Immature natural killer cell (primary cell): ENCODE data around the gene FBXO21. TPM values are rescaled to one million over a fixed set of nuclear protein-coding genes. Genes with fewer than 3 reads are reported as not detected.
A peak's percentile ranks its signal among the peaks of the same experiment; 100 is the strongest.

ENCODE experiments used
- DNase-seq, 3 donors: peaks; one replicate each; pipeline ENCODE4 v3.0.0; 2022; ENCODE audit warnings: mixed read lengths in 1 of 3
- H3K27ac Mint-ChIP-seq, 6 donors: one replicate each; pipeline ENCODE4 v1.8.0; 2020; ENCODE audit warnings: mixed read lengths in 6 of 6, mild to moderate bottlenecking in 5 of 6, inconsistent platforms in 4 of 6, moderate library complexity in 3 of 6
- H3K27me3 Mint-ChIP-seq, 3 donors: one replicate each; pipeline ENCODE4 v1.8.0; 2020 to 2021; ENCODE audit warnings: low read depth in 3 of 3, mild to moderate bottlenecking in 3 of 3, mixed read lengths in 3 of 3, moderate library complexity in 3 of 3, inconsistent platforms in 1 of 3
- H3K36me3 Mint-ChIP-seq, 3 donors: one replicate each; pipeline ENCODE4 v1.8.0; 2020; ENCODE audit warnings: mixed read lengths in 3 of 3, inconsistent platforms in 2 of 3, mild to moderate bottlenecking in 2 of 3
- H3K4me1 Mint-ChIP-seq, 2 donors: one replicate each; pipeline ENCODE4 v1.8.0; 2020; ENCODE audit warnings: inconsistent platforms in 2 of 2, mild to moderate bottlenecking in 2 of 2, mixed read lengths in 2 of 2, moderate library complexity in 1 of 2
- H3K4me3 Mint-ChIP-seq, 5 donors: one replicate each; pipeline ENCODE4 v1.8.0; 2020; ENCODE audit warnings: mild to moderate bottlenecking in 5 of 5, mixed read lengths in 5 of 5, inconsistent platforms in 3 of 5, moderate library complexity in 3 of 5
- H3K9me3 Mint-ChIP-seq, 6 donors: one replicate each; pipeline ENCODE4 v1.8.0; 2020; ENCODE audit warnings: mild to moderate bottlenecking in 6 of 6, mixed read lengths in 6 of 6, inconsistent platforms in 4 of 6, moderate library complexity in 3 of 6
- polyA plus RNA-seq, 3 donors: library from polyadenylated mRNA; unstranded; fragments of 300-500 nt; fragmentation: Illumina TruSeq; gene quantifications; one replicate each; pipeline ENCODE4 v1.2.3, GENCODE V29; 2021

Gene FBXO21
- polyA plus RNA-seq, 3 donors from 2014 or later = 32.2 to 52.7 (median 49.2) TPM

DNA sequence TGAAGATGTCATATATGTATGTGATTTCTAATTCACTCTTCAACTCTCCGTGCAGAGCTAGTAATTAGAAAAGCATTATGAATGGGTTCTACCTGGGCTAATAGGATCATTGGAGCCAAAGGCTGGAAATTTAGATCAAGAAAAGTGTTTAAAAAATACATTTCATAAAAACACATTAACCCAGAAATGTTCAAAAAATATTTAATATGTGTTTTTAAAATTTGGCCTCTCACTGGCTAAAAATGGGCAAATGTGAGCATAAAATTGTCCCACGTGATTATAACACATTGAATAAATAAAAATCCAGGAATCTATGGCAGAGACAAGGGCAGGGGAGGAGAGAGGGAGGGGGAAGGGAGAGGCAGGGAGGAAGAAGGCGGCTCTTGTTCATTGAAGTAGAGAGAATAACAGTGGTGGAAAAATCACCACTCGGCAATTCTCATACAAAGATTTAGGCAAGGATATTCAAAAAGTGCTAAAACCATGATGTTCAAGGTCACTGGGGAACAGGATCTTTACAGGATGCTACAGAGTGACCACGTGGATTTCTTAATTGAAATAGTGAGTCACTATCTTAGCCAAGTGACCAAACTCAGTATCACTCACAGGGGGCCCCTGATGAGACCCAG lies 38.8 kb downstream of the FBXO21 start:
- H3K9me3 Mint-ChIP-seq = no peaks in the 10 kb centered on the region
- no peak overlapping the region for H3K4me3 Mint-ChIP-seq
- H3K27ac Mint-ChIP-seq = peak overlapping the region in 1 of 6 donors; percentile 12
- H3K4me1 Mint-ChIP-seq = peaks cover 8 to 10% of the 10 kb centered on the region in 2 donors
- peaks cover 0 to 5% (median 2%) of the 10 kb centered on the region in 3 donors for H3K27me3 Mint-ChIP-seq
- H3K36me3 Mint-ChIP-seq = peaks cover 22 to 45% (median 32%) of the 10 kb centered on the region in 3 donors
- DNase-seq = no peak

GRCh38 chr12:117149431-117149830 lies 40.8 kb downstream of the FBXO21 start:
- peak overlapping the region in 2 of 6 donors; percentile 23 to 50 for H3K27ac Mint-ChIP-seq
- peaks cover 19 to 49% (median 30%) of the 10 kb centered on the region in 3 donors for H3K36me3 Mint-ChIP-seq
- H3K27me3 Mint-ChIP-seq = peaks cover under 1 to 5% (median 2%) of the 10 kb centered on the region in 3 donors
- H3K4me3 Mint-ChIP-seq = no peak overlapping the region
- H3K9me3 Mint-ChIP-seq = no peaks in the 10 kb centered on the region
- no peak for DNase-seq
- H3K4me1 Mint-ChIP-seq = peaks cover 8 to 10% of the 10 kb centered on the region in 2 donors

DNA sequence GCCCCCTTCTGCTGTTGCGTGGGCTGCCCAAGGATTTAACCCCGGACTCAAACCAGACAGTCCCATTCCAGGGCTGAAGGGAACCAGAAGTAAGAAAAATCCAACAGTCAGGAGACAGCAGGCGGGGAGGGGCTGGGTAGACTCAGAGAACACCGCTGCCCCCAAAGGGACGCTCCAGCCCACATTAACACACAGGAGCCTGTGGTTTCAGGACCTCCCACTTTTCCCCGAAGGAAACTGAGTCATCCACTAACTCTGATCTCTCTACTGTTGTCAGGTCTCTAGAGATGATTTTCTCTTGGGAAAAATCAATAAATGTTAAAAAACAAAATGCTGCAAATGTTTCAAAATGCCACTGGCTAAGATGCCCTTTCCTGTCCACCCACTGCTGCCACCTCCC lies 41.6 kb downstream of the FBXO21 start:
- Mint-ChIP-seq H3K36me3 (peaks cover 19 to 51% (median 28%) of the 10 kb centered on the region in 3 donors), H3K27me3 (peaks cover 2 to 5% (median 2%) of the 10 kb centered on the region in 3 donors), H3K4me1 (peaks cover 8 to 10% of the 10 kb centered on the region in 2 donors), H3K9me3 (no peaks in the 10 kb centered on the region), H3K27ac (no peak overlapping the region), H3K4me3 (no peak overlapping the region)
- DNase-seq = no peak

DNA sequence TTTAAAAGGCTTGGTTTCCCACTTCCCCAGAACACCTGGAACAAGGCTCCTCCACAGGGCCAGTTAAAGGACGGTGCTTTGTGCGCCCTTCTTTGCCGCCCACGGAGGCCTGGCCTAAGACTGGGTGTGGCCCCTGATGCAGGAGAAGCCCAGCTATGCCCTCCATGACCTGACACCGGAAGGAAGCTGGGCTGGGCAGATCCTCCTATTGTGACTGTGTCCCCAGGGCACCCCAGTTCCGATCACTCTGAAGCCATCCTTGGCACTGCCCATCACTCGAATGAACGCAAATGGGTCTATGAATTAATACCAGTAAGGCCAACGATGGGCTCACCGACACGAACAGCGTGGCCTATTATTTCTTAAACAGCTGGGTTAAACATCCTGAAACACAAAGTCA lies 42.6 kb downstream of the FBXO21 start:
- Mint-ChIP-seq H3K36me3 (peaks cover 12 to 47% (median 22%) of the 10 kb centered on the region in 3 donors), H3K27ac (peak overlapping the region in 3 of 6 donors; percentile 44 to 49 (median 47)), H3K9me3 (no peaks in the 10 kb centered on the region)

GRCh38 chr12:117145597-117146154 lies 44.6 kb downstream of the FBXO21 start:
- peaks cover 4 to 7% of the 10 kb centered on the region in 2 donors for H3K4me1 Mint-ChIP-seq
- peaks cover under 1 to 2% (median 1%) of the 10 kb centered on the region in 3 donors for H3K27me3 Mint-ChIP-seq
- no peak overlapping the region for H3K4me3 Mint-ChIP-seq
- no peak overlapping the region for H3K27ac Mint-ChIP-seq
- no peak for DNase-seq
- peaks cover 14 to 41% (median 24%) of the 10 kb centered on the region in 3 donors for H3K36me3 Mint-ChIP-seq
- H3K9me3 Mint-ChIP-seq = no peaks in the 10 kb centered on the region

More for the DNA sequence above, 42.6 kb downstream of the FBXO21 start:
- Mint-ChIP-seq H3K4me1 (peaks cover 8 to 10% of the 10 kb centered on the region in 2 donors), H3K27me3 (peaks cover 2 to 5% (median 2%) of the 10 kb centered on the region in 3 donors), H3K4me3 (no peak overlapping the region)
- no peak for DNase-seq

DNA sequence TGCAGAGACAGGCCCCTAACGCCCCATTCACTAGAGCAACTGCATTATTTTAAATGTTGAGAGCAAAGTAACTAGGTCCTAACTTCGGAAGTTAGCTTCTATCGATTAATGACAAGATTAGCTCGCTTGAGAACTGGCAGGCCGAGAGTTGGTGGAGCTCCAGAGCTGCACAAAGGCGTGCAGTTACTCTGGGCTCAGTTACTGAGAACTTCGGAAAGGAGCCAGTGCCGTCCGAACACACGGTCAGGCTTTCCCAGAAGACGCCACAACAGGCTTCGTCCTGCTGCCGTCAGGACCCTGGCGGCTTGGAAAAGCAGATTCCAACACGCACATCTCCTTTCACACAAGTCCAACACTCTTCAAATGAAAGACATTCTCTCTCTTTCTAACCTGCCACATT lies 45.7 kb downstream of the FBXO21 start:
- peaks cover 14 to 31% (median 17%) of the 10 kb centered on the region in 3 donors for H3K36me3 Mint-ChIP-seq
- H3K27ac Mint-ChIP-seq = no peak overlapping the region

DNA sequence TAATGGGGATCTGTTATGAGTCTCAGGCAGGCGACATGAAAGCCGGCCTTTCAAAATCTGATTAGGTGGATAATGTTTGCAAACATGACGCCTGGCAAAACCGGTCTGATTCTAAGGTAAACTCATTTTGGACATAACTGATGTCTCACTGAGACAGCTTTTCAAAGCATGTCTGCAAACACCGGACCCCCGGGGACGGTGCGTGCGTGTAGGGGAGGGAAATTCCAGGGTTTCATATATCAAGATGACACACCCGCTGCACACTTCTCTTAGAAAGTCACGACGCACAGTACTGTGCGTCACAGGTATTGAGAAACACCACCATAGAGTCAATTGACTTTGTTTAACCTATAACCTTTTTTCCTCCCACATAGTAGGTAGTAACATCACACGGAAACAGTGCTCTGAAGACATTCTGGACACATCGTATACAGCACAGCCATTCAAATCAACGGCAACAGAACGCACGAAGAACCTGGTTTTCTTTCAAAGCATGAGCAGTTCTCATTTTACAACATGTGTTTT lies 47.2 kb downstream of the FBXO21 start:
- DNase-seq = no peak
- H3K27me3 Mint-ChIP-seq = peaks cover 0 to 2% (median 0%) of the 10 kb centered on the region in 3 donors
- H3K4me1 Mint-ChIP-seq = peaks cover 0 to 3% of the 10 kb centered on the region in 2 donors
- no peak overlapping the region for H3K4me3 Mint-ChIP-seq
- no peak overlapping the region for H3K27ac Mint-ChIP-seq
- H3K36me3 Mint-ChIP-seq = peaks cover 13 to 25% (median 16%) of the 10 kb centered on the region in 3 donors
- no peaks in the 10 kb centered on the region for H3K9me3 Mint-ChIP-seq

More for the DNA sequence above, 45.7 kb downstream of the FBXO21 start:
- Mint-ChIP-seq H3K4me3 (no peak overlapping the region), H3K9me3 (no peaks in the 10 kb centered on the region), H3K4me1 (peaks cover 0 to 3% of the 10 kb centered on the region in 2 donors), H3K27me3 (peaks cover 0 to 2% (median 0%) of the 10 kb centered on the region in 3 donors)
- DNase-seq = no peak

DNA sequence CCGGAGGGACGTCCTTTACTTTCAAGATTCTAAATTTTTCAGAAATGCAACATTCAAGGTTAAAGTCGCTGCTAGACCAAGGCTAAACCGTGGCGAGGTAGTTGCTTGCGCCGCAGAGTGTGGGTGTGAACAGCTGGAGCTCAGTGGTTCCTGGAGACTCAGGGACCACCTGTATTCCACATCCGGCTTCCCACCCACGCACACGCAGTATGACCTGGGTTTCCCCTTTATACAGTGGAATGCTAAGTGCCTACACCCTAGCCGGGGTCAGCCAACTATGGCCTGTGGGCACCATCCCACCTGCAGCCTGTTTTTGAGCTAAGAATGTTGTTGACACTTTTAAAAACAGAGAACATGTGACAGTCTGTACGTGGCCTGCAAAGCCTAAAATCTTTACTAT lies 48.2 kb downstream of the FBXO21 start:
- H3K27ac Mint-ChIP-seq = no peak overlapping the region
- H3K27me3 Mint-ChIP-seq = peaks cover 0 to 2% (median 0%) of the 10 kb centered on the region in 3 donors
- H3K4me3 Mint-ChIP-seq = no peak overlapping the region
- H3K9me3 Mint-ChIP-seq = no peaks in the 10 kb centered on the region
- peaks cover 0 to 3% of the 10 kb centered on the region in 2 donors for H3K4me1 Mint-ChIP-seq
- H3K36me3 Mint-ChIP-seq = peaks cover 10 to 22% (median 13%) of the 10 kb centered on the region in 3 donors
- no peak for DNase-seq

DNA sequence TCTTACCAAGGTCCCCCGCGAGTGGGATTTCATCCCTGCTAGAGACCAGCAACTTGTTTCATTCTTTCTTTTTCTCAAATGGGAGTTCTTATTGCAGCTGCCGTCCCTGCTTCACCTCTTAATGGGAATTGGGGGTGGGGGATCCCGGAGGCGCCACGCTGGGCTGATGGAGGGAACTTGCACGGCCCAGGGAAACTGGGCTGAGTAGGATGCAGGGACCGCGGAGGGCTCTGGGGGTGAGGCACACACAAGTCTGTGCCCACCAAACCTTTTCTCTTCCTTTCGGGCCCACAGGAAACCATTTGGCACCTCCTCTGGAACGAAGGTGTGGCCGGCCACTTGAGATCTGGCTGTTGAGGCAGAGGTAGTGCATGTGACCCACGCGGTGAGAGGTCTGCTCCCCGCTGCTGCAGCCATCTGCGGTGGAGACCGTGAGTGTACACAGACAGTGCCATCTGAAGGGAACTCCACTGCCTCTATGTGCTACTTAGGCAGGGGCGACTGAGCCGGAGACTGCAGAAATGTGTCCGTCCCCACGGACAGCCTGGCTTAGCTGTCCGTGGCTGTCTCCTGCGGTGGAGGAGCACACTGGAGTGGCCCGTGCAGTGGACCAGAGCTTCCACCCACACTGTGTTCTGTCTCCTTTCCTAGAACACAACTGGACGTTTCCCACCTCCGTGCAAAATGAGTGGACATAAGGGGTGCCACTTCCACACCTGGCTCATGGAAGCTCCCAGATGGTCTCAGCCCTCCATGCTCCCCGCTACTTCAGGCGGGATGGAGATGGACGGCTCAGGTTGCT lies 49.0 kb downstream of the FBXO21 start:
- H3K36me3 Mint-ChIP-seq = peaks cover 10 to 22% (median 13%) of the 10 kb centered on the region in 3 donors
- no peaks in the 10 kb centered on the region for H3K9me3 Mint-ChIP-seq
- H3K4me1 Mint-ChIP-seq = peaks cover 0 to 3% of the 10 kb centered on the region in 2 donors
- no peak overlapping the region for H3K27ac Mint-ChIP-seq
- H3K27me3 Mint-ChIP-seq = peaks cover 0 to 2% (median 0%) of the 10 kb centered on the region in 3 donors
- H3K4me3 Mint-ChIP-seq = no peak overlapping the region
- no peak for DNase-seq

DNA sequence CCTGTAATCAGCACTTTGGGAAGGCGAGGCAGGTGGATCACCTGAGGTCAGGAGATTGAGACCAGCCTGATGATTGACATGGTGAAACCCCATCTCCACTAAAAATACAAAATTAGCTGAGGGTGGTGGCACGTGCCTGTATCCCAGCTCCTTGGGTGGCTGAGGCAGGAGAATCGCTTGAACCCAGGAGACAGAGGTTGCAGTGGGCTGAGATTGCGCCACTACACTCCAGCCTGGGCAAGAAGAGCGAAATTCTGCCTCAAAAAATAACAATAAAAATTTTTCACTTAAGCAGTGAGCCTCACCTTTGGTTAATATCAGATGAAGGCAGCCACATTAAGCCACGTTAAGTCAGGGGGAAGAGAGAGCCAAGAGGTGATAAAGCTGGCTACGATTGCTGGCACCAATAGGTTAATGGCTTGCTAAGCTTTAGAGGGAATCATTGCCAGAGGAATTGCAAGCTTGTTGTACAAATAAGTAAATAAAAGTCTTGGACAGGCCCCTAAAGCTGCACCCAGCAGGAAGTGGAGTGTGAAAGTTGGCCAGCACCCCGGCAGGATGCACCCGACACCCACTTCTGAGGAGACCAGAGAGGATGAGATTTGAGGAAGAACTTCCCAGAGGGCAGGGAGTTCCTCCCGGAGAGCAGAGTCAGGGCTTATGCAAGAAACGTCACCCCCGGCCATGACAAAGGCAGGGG lies 49.7 kb downstream of the FBXO21 start:
- peaks cover 0 to 3% (median 0%) of the 10 kb centered on the region in 3 donors for H3K27me3 Mint-ChIP-seq
- H3K4me1 Mint-ChIP-seq = peaks cover 0 to 3% of the 10 kb centered on the region in 2 donors
- H3K36me3 Mint-ChIP-seq = peaks cover 7 to 16% (median 10%) of the 10 kb centered on the region in 3 donors
- no peak overlapping the region for H3K27ac Mint-ChIP-seq
- H3K4me3 Mint-ChIP-seq = no peak overlapping the region
- no peaks in the 10 kb centered on the region for H3K9me3 Mint-ChIP-seq
- no peak for DNase-seq

- Mint-ChIP-seq H3K4me1 (peaks cover 3 to 7% of the 10 kb centered on the region in 2 donors), H3K27ac (no peak overlapping the region), H3K36me3 (peaks cover 5 to 12% (median 5%) of the 10 kb centered on the region in 3 donors), H3K9me3 (no peaks in the 10 kb centered on the region), H3K4me3 (no peak overlapping the region), H3K27me3 (peaks cover 0 to 2% (median 2%) of the 10 kb centered on the region in 3 donors)
- no peak for DNase-seq
Observed at GRCh38 chr12:117139025-117139717, 51.1 kb downstream of the FBXO21 start.

DNA sequence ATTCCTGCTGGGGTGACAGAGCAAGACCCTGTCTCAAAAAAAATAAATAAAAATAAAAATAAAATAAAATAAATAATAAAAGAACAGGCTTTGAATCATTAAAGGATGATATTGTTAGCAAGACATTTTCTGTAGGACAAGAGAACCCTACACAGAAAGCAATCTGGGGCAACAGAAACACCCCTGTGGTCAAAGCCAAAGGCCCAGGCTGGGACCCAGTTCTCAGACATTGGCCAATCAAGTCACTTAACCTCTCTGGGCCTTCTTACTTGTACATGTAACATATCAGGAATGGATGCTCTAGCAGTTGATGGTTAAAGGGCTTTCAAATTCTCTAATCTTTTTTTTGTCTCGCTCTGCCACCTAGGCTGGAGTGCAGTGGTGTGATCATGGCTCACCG lies 55.5 kb downstream of the FBXO21 start:
- Mint-ChIP-seq H3K36me3 (no peaks in the 10 kb centered on the region), H3K9me3 (no peaks in the 10 kb centered on the region), H3K4me3 (no peak overlapping the region), H3K4me1 (peaks cover 12% of the 10 kb centered on the region in 2 donors), H3K27ac (no peak overlapping the region), H3K27me3 (peaks cover 0 to 2% (median 2%) of the 10 kb centered on the region in 3 donors)
- DNase-seq = no peak
